Stimulated activated CD8-positive, alpha-beta memory T cell treated with anti-CD3 and anti-CD28 coated beads, Interleukin-2, amount 100 ng/mL, for 1 hour (primary cell): ENCODE data around the gene SLC35D3.
"Not testable (repeated sequence)": the region's sequence is repeated elsewhere in the genome, so short reads cannot be mapped to it uniquely, and the experiment has no call there.

Source experiments
- DNase-seq, 2 donors: peaks; one replicate each; pipeline ENCODE4 v3.0.0-alpha.2; 2020; ENCODE audit warnings: low read depth in 2 of 2

SLC35D3 gene

GRCh38 chr6:136923116-136923953 lies 1.2 kb downstream of the SLC35D3 start:
- DNase-seq, result no peak

- no peak for DNase-seq
These were observed 2.0 kb downstream of the SLC35D3 start for GRCh38 chr6:136923954-136924673.

- no peak for DNase-seq
These were observed 4.3 kb downstream of the SLC35D3 start for GRCh38 chr6:136926383-136926782.

- no peak for DNase-seq
These were observed 5.2 kb downstream of the SLC35D3 start for GRCh38 chr6:136927292-136927691.

- no peak for DNase-seq
These were observed 8.4 kb downstream of the SLC35D3 start for GRCh38 chr6:136930528-136930927.

GRCh38 chr6:136932599-136932998 lies 10.5 kb downstream of the SLC35D3 start:
- no peak for DNase-seq

GRCh38 chr6:136945072-136945471 lies 23.0 kb downstream of the SLC35D3 start:
- DNase-seq, result no peak

- DNase-seq, result no peak
These were observed 23.6 kb downstream of the SLC35D3 start for GRCh38 chr6:136945711-136946121.

- DNase-seq, result no peak
These were observed 24.9 kb downstream of the SLC35D3 start for GRCh38 chr6:136947037-136947436.

GRCh38 chr6:136949957-136950356 lies 27.9 kb downstream of the SLC35D3 start:
- DNase-seq, result not testable (repeated sequence)

- no peak for DNase-seq
These were observed 28.5 kb downstream of the SLC35D3 start for GRCh38 chr6:136950436-136951126.

GRCh38 chr6:136952714-136953260 lies 30.7 kb downstream of the SLC35D3 start:
- no peak for DNase-seq

GRCh38 chr6:136955123-136955522 lies 33.0 kb downstream of the SLC35D3 start:
- no peak for DNase-seq

- no peak for DNase-seq
These were observed 34.8 kb downstream of the SLC35D3 start for GRCh38 chr6:136956590-136957544.

GRCh38 chr6:136958168-136958567 lies 36.1 kb downstream of the SLC35D3 start:
- DNase-seq, result no peak

- DNase-seq, result no peak
These were observed 37.4 kb downstream of the SLC35D3 start for GRCh38 chr6:136959471-136959891.

GRCh38 chr6:136959935-136960334 lies 37.8 kb downstream of the SLC35D3 start:
- not testable (repeated sequence) for DNase-seq

- DNase-seq, result no peak
These were observed 38.7 kb downstream of the SLC35D3 start for GRCh38 chr6:136960781-136961180.

GRCh38 chr6:136961848-136962247 lies 39.7 kb downstream of the SLC35D3 start:
- DNase-seq, result no peak

GRCh38 chr6:136962661-136963060 lies 40.6 kb downstream of the SLC35D3 start:
- no peak for DNase-seq

- no peak for DNase-seq
These were observed 41.2 kb downstream of the SLC35D3 start for GRCh38 chr6:136963259-136963658.
